ENCODE data around the gene EIF4G3. TPM values are rescaled to one million over a fixed set of nuclear protein-coding genes. Genes with fewer than 3 reads are reported as not detected.

EIF4G3 gene
- total RNA-seq, 1 donor, result 58.6 TPM

- no peak for TF ChIP-seq CTCF (IDR thresholded peaks at IDR 0.05; ENCODE audit: insufficient read depth, low read length)
- H3K4me3 ChIP-seq (ENCODE audit: low read depth, low read length), result no peak overlapping the region
- DNase-seq (ENCODE audit: low read depth), result no peak
Measured at GRCh38 chr1:20903437-20903836, 273.3 kb downstream of the EIF4G3 start.

GRCh38 chr1:20900056-20900455 lies 276.6 kb downstream of the EIF4G3 start:
- no peak overlapping the region for H3K4me3 ChIP-seq (ENCODE audit: low read depth, low read length)
- no peak for DNase-seq (ENCODE audit: low read depth)

GRCh38 chr1:20899154-20899972 lies 277.3 kb downstream of the EIF4G3 start:
- no peak for TF ChIP-seq CTCF (IDR thresholded peaks at IDR 0.05; ENCODE audit: insufficient read depth, low read length)
- no peak for DNase-seq (ENCODE audit: low read depth)
- no peak overlapping the region for H3K4me3 ChIP-seq (ENCODE audit: low read depth, low read length)

More at GRCh38 chr1:20900056-20900455, 276.6 kb downstream of the EIF4G3 start:
- no peak for TF ChIP-seq CTCF (IDR thresholded peaks at IDR 0.05; ENCODE audit: insufficient read depth, low read length)

GRCh38 chr1:20896826-20897225 lies 279.9 kb downstream of the EIF4G3 start:
- TF ChIP-seq CTCF (IDR thresholded peaks at IDR 0.05; ENCODE audit: insufficient read depth, low read length), result no peak
- DNase-seq (ENCODE audit: low read depth), result peak; percentile 61
- no peak overlapping the region for H3K4me3 ChIP-seq (ENCODE audit: low read depth, low read length)

GRCh38 chr1:20893931-20894330 lies 282.8 kb downstream of the EIF4G3 start:
- H3K4me3 ChIP-seq (ENCODE audit: low read depth, low read length), result no peak overlapping the region
- TF ChIP-seq CTCF (IDR thresholded peaks at IDR 0.05; ENCODE audit: insufficient read depth, low read length), result no peak
- no peak for DNase-seq (ENCODE audit: low read depth)

GRCh38 chr1:20891091-20891490 lies 285.6 kb downstream of the EIF4G3 start:
- DNase-seq (ENCODE audit: low read depth), result no peak
- H3K4me3 ChIP-seq (ENCODE audit: low read depth, low read length), result no peak overlapping the region
- TF ChIP-seq CTCF (IDR thresholded peaks at IDR 0.05; ENCODE audit: insufficient read depth, low read length), result no peak

All from fibroblast of the aortic adventitia (primary cell).